Astrocyte of the cerebellum (primary cell): ENCODE measurements around the gene NPM1.

Source experiments
- DNase-seq: peaks from one replicate; pipeline ENCODE4 v3.0.0-alpha.2; 2011; ENCODE audit warnings: low read depth
- H3K4me3 ChIP-seq: 2 replicates; pipeline ENCODE4 v1.5.1; 2011; ENCODE audit warnings: mild to moderate bottlenecking, low read depth, low read length, moderate library complexity
- in situ Hi-C: cut with HindIII; loops from 2 replicates; pipeline ENCODE4 v1.10.0; 2017; ENCODE audit warnings: low sequenced_read_pairs
- TF ChIP-seq, protein P1 (sequence below): IDR thresholded peaks from 2 replicates; pipeline ENCODE4 v1.5.1; 2012; ENCODE audit warnings: low read length, low read depth, moderate library complexity, mild to moderate bottlenecking; ENCODE audit errors: missing control alignments

Gene NPM1

DNA sequence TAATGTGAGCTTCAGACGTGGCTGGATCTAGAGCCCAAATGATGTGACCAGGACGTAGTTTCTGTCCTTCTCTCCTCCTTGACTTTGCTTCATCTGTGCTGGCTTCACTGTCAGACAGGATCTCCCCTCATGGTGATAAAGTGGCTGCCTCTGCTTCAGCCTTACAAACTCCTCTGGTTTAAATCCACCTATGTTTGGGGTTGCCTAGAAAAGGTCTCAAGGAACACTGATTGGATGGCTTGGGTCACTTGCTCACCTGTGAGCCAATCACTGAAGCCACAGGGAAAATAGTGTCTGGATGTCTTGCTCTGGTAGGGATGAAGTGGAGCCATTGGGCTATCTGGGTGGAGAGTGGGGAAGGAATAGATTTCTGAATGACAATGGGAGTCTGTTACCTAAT is 67.9 kb downstream of the NPM1 start:
- in situ Hi-C loops: no loop called here
- TF ChIP-seq, protein P1, sequence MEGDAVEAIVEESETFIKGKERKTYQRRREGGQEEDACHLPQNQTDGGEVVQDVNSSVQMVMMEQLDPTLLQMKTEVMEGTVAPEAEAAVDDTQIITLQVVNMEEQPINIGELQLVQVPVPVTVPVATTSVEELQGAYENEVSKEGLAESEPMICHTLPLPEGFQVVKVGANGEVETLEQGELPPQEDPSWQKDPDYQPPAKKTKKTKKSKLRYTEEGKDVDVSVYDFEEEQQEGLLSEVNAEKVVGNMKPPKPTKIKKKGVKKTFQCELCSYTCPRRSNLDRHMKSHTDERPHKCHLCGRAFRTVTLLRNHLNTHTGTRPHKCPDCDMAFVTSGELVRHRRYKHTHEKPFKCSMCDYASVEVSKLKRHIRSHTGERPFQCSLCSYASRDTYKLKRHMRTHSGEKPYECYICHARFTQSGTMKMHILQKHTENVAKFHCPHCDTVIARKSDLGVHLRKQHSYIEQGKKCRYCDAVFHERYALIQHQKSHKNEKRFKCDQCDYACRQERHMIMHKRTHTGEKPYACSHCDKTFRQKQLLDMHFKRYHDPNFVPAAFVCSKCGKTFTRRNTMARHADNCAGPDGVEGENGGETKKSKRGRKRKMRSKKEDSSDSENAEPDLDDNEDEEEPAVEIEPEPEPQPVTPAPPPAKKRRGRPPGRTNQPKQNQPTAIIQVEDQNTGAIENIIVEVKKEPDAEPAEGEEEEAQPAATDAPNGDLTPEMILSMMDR: no peak
- no peak for DNase-seq
- no peak overlapping the region for H3K4me3 ChIP-seq

DNA sequence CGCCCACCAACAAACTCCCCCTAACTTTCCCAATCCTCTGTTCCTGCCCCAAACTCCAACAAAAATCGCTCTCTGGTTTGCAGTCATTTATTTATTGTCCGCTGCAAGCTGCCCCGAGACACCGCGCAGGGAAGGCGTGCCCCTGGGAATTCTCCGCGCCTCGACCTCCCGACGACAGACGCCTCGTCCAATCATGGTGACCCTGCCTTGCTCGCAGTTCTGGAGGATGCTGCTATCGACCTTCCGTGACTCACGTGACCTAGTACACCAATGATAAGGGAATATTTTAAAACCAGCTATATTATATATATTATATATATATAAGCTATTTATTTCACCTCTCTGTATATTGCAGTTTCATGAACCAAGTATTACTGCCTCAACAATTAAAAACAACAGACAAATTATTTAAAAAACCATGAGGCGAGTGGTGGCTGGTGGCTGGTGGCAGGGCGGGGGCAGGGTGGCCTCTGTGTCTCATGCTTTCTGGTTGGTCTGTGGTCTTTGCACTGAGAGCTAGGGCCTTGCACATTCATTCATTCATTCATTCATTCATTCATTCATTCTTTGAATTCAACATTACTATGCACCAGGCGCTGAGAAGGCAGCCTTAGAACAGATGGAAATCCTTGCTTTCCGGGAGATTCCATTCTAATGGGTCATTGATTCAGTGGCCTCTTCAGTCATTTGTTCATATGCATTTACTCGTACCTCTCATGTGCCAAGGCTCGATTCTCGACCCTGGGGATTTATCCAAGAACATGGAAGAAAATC is 69.7 kb downstream of the NPM1 start:
- TF ChIP-seq, protein P1: no peak
- DNase-seq: no peak
- in situ Hi-C loops: no loop called here
- no peak overlapping the region for H3K4me3 ChIP-seq

DNA sequence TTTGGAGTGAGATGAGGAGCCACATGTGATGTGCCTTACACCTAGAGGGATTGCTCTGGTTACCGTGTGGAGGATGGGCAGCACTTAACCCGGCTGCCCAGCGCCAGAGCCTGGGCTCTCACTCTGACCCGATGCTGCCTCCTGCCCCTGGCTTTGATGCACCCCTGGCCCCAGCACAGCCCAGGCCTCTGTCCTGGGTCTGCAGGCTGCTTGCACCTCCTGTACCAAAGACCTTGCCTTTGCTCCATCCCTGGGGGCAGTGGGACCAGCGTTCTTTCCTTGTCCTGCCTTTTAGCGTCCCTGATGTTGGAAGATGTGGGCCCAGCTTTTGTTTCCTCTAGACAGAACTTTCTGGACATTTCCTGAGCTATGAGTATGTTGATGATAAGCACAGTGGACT is 72.2 kb downstream of the NPM1 start:
- TF ChIP-seq, protein P1: no peak
- in situ Hi-C loops: no loop called here
- H3K4me3 ChIP-seq: no peak overlapping the region
- no peak for DNase-seq
